SU-DHL-6 (cell line): ENCODE results near the gene MED10.

Experiments used
- H2AFZ ChIP-seq: fragments of 200-600 bp; sonication (generic); 2 replicates; pipeline ENCODE4 v1.6.1; 2014; ENCODE audit warnings: low read depth, mild to moderate bottlenecking, moderate library complexity, mixed read lengths, antibody characterized with exemption, low read length; ENCODE audit not compliant: severe bottlenecking
- H3F3A ChIP-seq: fragments of 200-600 bp; shearing (Covaris generic); 2 replicates; pipeline ENCODE4 v1.6.0; 2016; ENCODE audit warnings: antibody characterized with exemption, mild to moderate bottlenecking; ENCODE audit not compliant: insufficient read depth
- H3K27ac ChIP-seq: fragments of 200-600 bp; sonication (generic); 2 replicates; pipeline ENCODE4 v1.5.1; 2016; ENCODE audit warnings: low read depth, mild to moderate bottlenecking, low read length, moderate library complexity, mixed read lengths
- H3K27me3 ChIP-seq: fragments of 200-600 bp; sonication (generic), shearing (Covaris generic); 2 replicates; pipeline ENCODE4 v1.6.0; 2014; ENCODE audit warnings: mild to moderate bottlenecking, low read length
- H3K36me3 ChIP-seq: fragments of 200-600 bp; sonication (generic); 2 replicates; pipeline ENCODE4 v1.6.1; 2014; ENCODE audit warnings: mild to moderate bottlenecking, low read length, mixed read lengths
- H3K4me2 ChIP-seq: fragments of 300-600, 200-600 bp; shearing (Covaris generic), sonication (generic); 2 replicates; pipeline ENCODE4 v1.6.0; 2014; ENCODE audit warnings: low read length, low read depth, mild to moderate bottlenecking; ENCODE audit not compliant: poor library complexity, severe bottlenecking
- H3K4me3 ChIP-seq: fragments of 200-600 bp; sonication (generic); 2 replicates; pipeline ENCODE4 v1.5.1; 2014; ENCODE audit warnings: antibody characterized with exemption, low read length, mild to moderate bottlenecking, mixed read lengths; ENCODE audit not compliant: insufficient read depth, poor library complexity, severe bottlenecking
- H3K79me2 ChIP-seq: fragments of 200-600 bp; sonication (generic); 2 replicates; pipeline ENCODE4 v1.6.1; 2014; ENCODE audit warnings: mild to moderate bottlenecking, low read length, moderate library complexity; ENCODE audit not compliant: insufficient read depth
- H3K9ac ChIP-seq: fragments of 200-600 bp; sonication (generic); 2 replicates; pipeline ENCODE4 v1.7.0; 2014; ENCODE audit warnings: mild to moderate bottlenecking, low read length
- H3K9me2 ChIP-seq: fragments of 200-600 bp; sonication (generic); replicated peaks from 2 replicates; pipeline ENCODE4 v1.6.1; 2014; ENCODE audit warnings: low read length; ENCODE audit not compliant: insufficient read depth
- H3K9me3 ChIP-seq: fragments of 200-600 bp; sonication (generic); 2 replicates; pipeline ENCODE4 v1.6.1; 2014; ENCODE audit warnings: low read length, mixed read lengths; ENCODE audit not compliant: insufficient read depth
- H4K20me1 ChIP-seq: fragments of 200-600 bp; sonication (generic); 2 replicates; pipeline ENCODE4 v1.6.1; 2014; ENCODE audit warnings: low read depth, mild to moderate bottlenecking, antibody characterized with exemption, low read length, moderate library complexity, mixed read lengths
- EZH2phosphoT487 ChIP-seq: fragments of 200-600 bp; sonication (generic), shearing (Covaris generic); conservative IDR thresholded peaks from 2 replicates; pipeline ENCODE4 v1.6.1; 2018; ENCODE audit warnings: mild to moderate bottlenecking, antibody characterized with exemption, low read length, moderate library complexity, mixed read lengths
- TF ChIP-seq, protein P1 (sequence below): fragments of 200-600 bp; sonication (generic); IDR thresholded peaks from one replicate; pipeline ENCODE4 v1.5.1; 2017; ENCODE audit warnings: antibody characterized with exemption, mild to moderate bottlenecking, low read length, moderate library complexity; ENCODE audit not compliant: insufficient read depth, poor library complexity, severe bottlenecking

Gene MED10

GRCh38 chr5:6386271-6386670 lies 7.9 kb upstream of the MED10 start:
- H3K27ac ChIP-seq = no peak overlapping the region
- no peaks in the 10 kb centered on the region for H3K79me2 ChIP-seq
- no peak overlapping the region for H3K4me3 ChIP-seq
- H3K4me2 ChIP-seq = no peak overlapping the region
- H2AFZ ChIP-seq = no peak overlapping the region
- no peaks in the 10 kb centered on the region for H3F3A ChIP-seq
- no peaks in the 10 kb centered on the region for H3K36me3 ChIP-seq
- no peaks in the 10 kb centered on the region for H3K27me3 ChIP-seq
- no peaks in the 10 kb centered on the region for H4K20me1 ChIP-seq
- H3K9me3 ChIP-seq = no peaks in the 10 kb centered on the region
- TF ChIP-seq, protein P1, sequence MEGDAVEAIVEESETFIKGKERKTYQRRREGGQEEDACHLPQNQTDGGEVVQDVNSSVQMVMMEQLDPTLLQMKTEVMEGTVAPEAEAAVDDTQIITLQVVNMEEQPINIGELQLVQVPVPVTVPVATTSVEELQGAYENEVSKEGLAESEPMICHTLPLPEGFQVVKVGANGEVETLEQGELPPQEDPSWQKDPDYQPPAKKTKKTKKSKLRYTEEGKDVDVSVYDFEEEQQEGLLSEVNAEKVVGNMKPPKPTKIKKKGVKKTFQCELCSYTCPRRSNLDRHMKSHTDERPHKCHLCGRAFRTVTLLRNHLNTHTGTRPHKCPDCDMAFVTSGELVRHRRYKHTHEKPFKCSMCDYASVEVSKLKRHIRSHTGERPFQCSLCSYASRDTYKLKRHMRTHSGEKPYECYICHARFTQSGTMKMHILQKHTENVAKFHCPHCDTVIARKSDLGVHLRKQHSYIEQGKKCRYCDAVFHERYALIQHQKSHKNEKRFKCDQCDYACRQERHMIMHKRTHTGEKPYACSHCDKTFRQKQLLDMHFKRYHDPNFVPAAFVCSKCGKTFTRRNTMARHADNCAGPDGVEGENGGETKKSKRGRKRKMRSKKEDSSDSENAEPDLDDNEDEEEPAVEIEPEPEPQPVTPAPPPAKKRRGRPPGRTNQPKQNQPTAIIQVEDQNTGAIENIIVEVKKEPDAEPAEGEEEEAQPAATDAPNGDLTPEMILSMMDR = no peak
- no peak for TF ChIP-seq EZH2phosphoT487
- no peak overlapping the region for H3K9ac ChIP-seq
- no peaks in the 10 kb centered on the region for H3K9me2 ChIP-seq

- no peaks in the 10 kb centered on the region for H3K36me3 ChIP-seq
- H3K27me3 ChIP-seq = no peaks in the 10 kb centered on the region
- H3K4me2 ChIP-seq = no peak overlapping the region
- no peaks in the 10 kb centered on the region for H3K79me2 ChIP-seq
- TF ChIP-seq, protein P1 = no peak
- TF ChIP-seq EZH2phosphoT487 = no peak
- no peaks in the 10 kb centered on the region for H3K9me3 ChIP-seq
- no peak overlapping the region for H2AFZ ChIP-seq
- no peak overlapping the region for H3K9ac ChIP-seq
- no peak overlapping the region for H3K27ac ChIP-seq
- no peaks in the 10 kb centered on the region for H3F3A ChIP-seq
- H3K9me2 ChIP-seq = no peaks in the 10 kb centered on the region
- no peaks in the 10 kb centered on the region for H4K20me1 ChIP-seq
- no peak overlapping the region for H3K4me3 ChIP-seq
These were observed 6.5 kb upstream of the MED10 start for GRCh38 chr5:6384856-6385255.

DNA sequence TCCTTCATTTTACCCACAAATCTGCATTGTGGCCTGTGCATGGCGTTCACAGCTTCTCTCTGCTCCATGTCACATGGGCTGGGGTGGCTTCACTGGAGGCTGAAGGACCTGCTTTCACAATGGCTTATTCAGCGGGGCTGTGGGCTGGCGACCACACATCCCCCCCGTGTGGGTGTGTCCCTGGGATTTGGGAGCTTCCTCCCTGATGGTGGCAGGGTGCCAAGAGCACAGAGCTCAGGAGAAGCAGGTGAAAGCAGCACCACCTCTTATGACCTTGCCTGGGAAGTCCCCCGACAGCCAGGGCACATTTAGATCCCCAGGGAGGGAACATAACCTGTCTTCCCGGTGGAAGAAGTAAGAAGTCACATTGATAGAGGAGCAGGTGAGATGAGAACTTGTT lies 5.0 kb upstream of the MED10 start:
- Histone ChIP-seq H3K4me3 (no peak overlapping the region), H3K27me3 (no peaks in the 10 kb centered on the region), H3K9me3 (no peaks in the 10 kb centered on the region), H3K36me3 (no peaks in the 10 kb centered on the region), H3K27ac (no peak overlapping the region), H3K4me2 (no peak overlapping the region), H3K9me2 (no peaks in the 10 kb centered on the region), H3F3A (no peaks in the 10 kb centered on the region), H2AFZ (no peak overlapping the region), H3K9ac (no peak overlapping the region), H4K20me1 (no peaks in the 10 kb centered on the region), H3K79me2 (0 out of 2 replicates have a peak, but pooled peaks cover under 1% of the 10 kb centered on the region)
- no peak for TF ChIP-seq EZH2phosphoT487
- TF ChIP-seq, protein P1 = no peak

DNA sequence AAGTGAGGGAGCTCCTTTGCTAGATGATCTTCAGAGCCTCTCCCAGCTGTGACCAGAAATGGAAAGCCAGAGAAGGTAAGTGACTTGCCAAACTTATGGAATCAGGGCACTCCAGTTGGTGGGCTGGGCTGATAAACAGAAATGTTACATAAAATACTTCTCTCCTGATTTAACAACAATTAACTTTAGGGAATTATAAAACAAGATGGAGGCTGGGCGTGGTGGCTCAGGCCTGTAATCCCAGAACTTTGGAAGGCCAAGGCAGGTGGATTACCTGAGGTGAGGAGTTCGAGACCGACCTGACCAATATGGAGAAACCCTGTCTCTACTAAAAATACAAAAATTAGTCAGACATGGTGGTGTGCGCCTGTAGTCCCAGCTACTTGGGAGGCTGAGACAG lies 899 bp upstream of the MED10 start:
- TF ChIP-seq EZH2phosphoT487 = no peak
- TF ChIP-seq, protein P1 = no peak
- Histone ChIP-seq H3K9me3 (no peaks in the 10 kb centered on the region), H3K27ac (0 out of 2 replicates have a peak overlapping the region, but pooled peaks have one; percentile 16), H3F3A (no peaks in the 10 kb centered on the region), H3K4me3 (peak overlapping the region; percentile 70), H2AFZ (peak overlapping the region; percentile 99), H3K4me2 (peak overlapping the region; percentile 99), H3K9ac (peak overlapping the region; percentile 92), H3K36me3 (peaks cover 26% of the 10 kb centered on the region), H3K27me3 (no peaks in the 10 kb centered on the region), H3K79me2 (peaks cover 34% of the 10 kb centered on the region), H3K9me2 (no peaks in the 10 kb centered on the region), H4K20me1 (peaks cover 20% of the 10 kb centered on the region; the same call in 1 of the 2 replicates)
